Sigmoid colon (tissue), 7 donors: ENCODE measurements around the gene SELENOS. TPM values are rescaled to one million over a fixed set of nuclear protein-coding genes. Genes with fewer than 3 reads are reported as not detected.

Source experiments
- DNase-seq: peaks from one replicate; pipeline ENCODE4 v3.0.0-alpha.2; 2019
- H3K27ac ChIP-seq, 4 donors: fragments of 200-600 bp; sonication (generic); one replicate each; pipeline ENCODE4 v1.5.1; 2016 to 2019; ENCODE audit warnings: mild to moderate bottlenecking in 1 of 4
- H3K27me3 ChIP-seq, 3 donors: fragments of 200-600 bp; sonication (generic); one replicate each; pipeline ENCODE4 v1.5.1; 2019; ENCODE audit warnings: mild to moderate bottlenecking in 1 of 3
- H3K36me3 ChIP-seq, 4 donors: fragments of 200-600 bp; sonication (generic); one replicate each; pipeline ENCODE4 v1.5.1; 2016 to 2019
- H3K4me1 ChIP-seq, 4 donors: fragments of 200-600 bp; sonication (generic); one replicate each; pipeline ENCODE4 v1.5.1; 2017 to 2019
- H3K4me3 ChIP-seq, 4 donors: fragments of 200-600 bp; sonication (generic); one replicate each; pipeline ENCODE4 v1.5.1; 2017 to 2019; ENCODE audit warnings: mild to moderate bottlenecking in 2 of 4, moderate library complexity in 1 of 4
- H3K9me3 ChIP-seq, 4 donors: fragments of 200-600 bp in 3 of 4; sonication (generic) in 3 of 4; one replicate each; pipeline versions ENCODE4 v1.5.1 to v1.6.1; 2013 to 2019
- CTCF ChIP-seq, 4 experiments: fragments of 450-650 bp in 3 of 4; fragments of 200-600 bp in 1 of 4; IDR thresholded peaks; one replicate each; pipeline ENCODE4 v1.5.1; 2016 to 2019; ENCODE audit warnings: antibody characterized with exemption in 4 of 4, mild to moderate bottlenecking in 3 of 4, moderate library complexity in 2 of 4
- EP300 ChIP-seq, 4 donors: sonication (generic); formaldehyde crosslinking; IDR thresholded peaks; one replicate each; pipeline ENCODE4 v1.6.1; 2017; ENCODE audit warnings: antibody characterized with exemption in 4 of 4
- POLR2A ChIP-seq, 2 donors: fragments of 450-650 bp; IDR thresholded peaks; one replicate each; pipeline ENCODE4 v1.6.1; 2016; ENCODE audit warnings: antibody characterized with exemption in 2 of 2, mild to moderate bottlenecking in 2 of 2, moderate library complexity in 2 of 2
- POLR2AphosphoS5 ChIP-seq, 4 donors: sonication (generic); formaldehyde crosslinking; IDR thresholded peaks; one replicate each; pipeline ENCODE4 v1.6.1; 2017; ENCODE audit warnings: antibody characterized with exemption in 4 of 4
- WGBS, 2 donors: extraction: QIAGEN DNeasy Blood & Tissue Kit; methylation state at CpG; one replicate each; pipeline ENCODE4 v1.1.7; 2013; 5-methylcytosine and 5-hydroxymethylcytosine counted together
- intact Hi-C: fragments of 100-400 bp; cut with DNase I; formaldehyde crosslinking; loops from one replicate; pipeline ENCODE4 v1.15.1; 2023
- polyA plus RNA-seq, 3 donors: library from polyadenylated mRNA; stranded (reverse); fragments of 200-250 nt; gene quantifications; one replicate each; pipeline ENCODE4 v1.2.3, GENCODE V29; 2013
- total RNA-seq, 4 donors: library from RNA; depleted of rRNA; stranded (reverse); fragments of >200 nt; gene quantifications; one replicate each; pipeline ENCODE4 v1.1.0, GENCODE V29; 2016
- donor health status: healthy with polysubstance abuse.
- donor health status: Bipolar disorder and iron deficiency.
- donor health status: healthy.

SELENOS gene
- total and polyA plus RNA-seq, 7 donors, result 39.3 to 127 (median 55.9) TPM

GRCh38 chr15:101324524-101325177, 47.4 kb upstream of the SELENOS start:
- no peak for DNase-seq
- H3K27ac ChIP-seq, result no peak overlapping the region
- WGBS, 2 donors, result 66 to 83% methylated on average over 13 of the region's 13 CpGs
- intact Hi-C loops, result no loop called here
- H3K36me3 ChIP-seq, result no peaks in the 10 kb centered on the region
- no peak for TF ChIP-seq EP300 (IDR thresholded peaks at IDR 0.05)
- TF ChIP-seq POLR2AphosphoS5 (IDR thresholded peaks at IDR 0.05), result no peak
- no peak for TF ChIP-seq CTCF (IDR thresholded peaks at IDR 0.05)
- TF ChIP-seq POLR2A (IDR thresholded peaks at IDR 0.05), result no peak
- H3K27me3 ChIP-seq, result peaks cover 0 to 20% (median 11%) of the 10 kb centered on the region in 3 donors
- H3K4me3 ChIP-seq, result no peak overlapping the region
- H3K4me1 ChIP-seq, result no peaks in the 10 kb centered on the region
- no peaks in the 10 kb centered on the region for H3K9me3 ChIP-seq

GRCh38 chr15:101323793-101324523, 46.7 kb upstream of the SELENOS start:
- intact Hi-C loops, result no loop called here
- TF ChIP-seq POLR2A (IDR thresholded peaks at IDR 0.05) (no peak), EP300 (IDR thresholded peaks at IDR 0.05) (no peak), POLR2AphosphoS5 (IDR thresholded peaks at IDR 0.05) (no peak), CTCF (IDR thresholded peaks at IDR 0.05) (no peak)
- Histone ChIP-seq H3K4me3 (no peak overlapping the region), H3K4me1 (no peaks in the 10 kb centered on the region), H3K36me3 (no peaks in the 10 kb centered on the region), H3K9me3 (no peaks in the 10 kb centered on the region), H3K27ac (no peak overlapping the region), H3K27me3 (peaks cover 0 to 24% (median 11%) of the 10 kb centered on the region in 3 donors)
- 67 to 82% methylated on average over 21 of the region's 21 CpGs for WGBS, 2 donors
- no peak for DNase-seq

GRCh38 chr15:101322854-101323477, 45.7 kb upstream of the SELENOS start:
- intact Hi-C loops, result no loop called here
- Histone ChIP-seq H3K4me3 (no peak overlapping the region), H3K27ac (no peak overlapping the region), H3K36me3 (no peaks in the 10 kb centered on the region), H3K27me3 (peaks cover 0 to 27% (median 11%) of the 10 kb centered on the region in 3 donors), H3K9me3 (no peaks in the 10 kb centered on the region), H3K4me1 (no peaks in the 10 kb centered on the region)
- DNase-seq, result no peak
- 88 to 90% methylated on average over 17 of the region's 17 CpGs for WGBS, 2 donors
- TF ChIP-seq EP300 (IDR thresholded peaks at IDR 0.05), result no peak
- TF ChIP-seq POLR2AphosphoS5 (IDR thresholded peaks at IDR 0.05), result no peak
- no peak for TF ChIP-seq POLR2A (IDR thresholded peaks at IDR 0.05)
- TF ChIP-seq CTCF (IDR thresholded peaks at IDR 0.05), result no peak

- TF ChIP-seq CTCF (IDR thresholded peaks at IDR 0.05), result no peak
- TF ChIP-seq POLR2A (IDR thresholded peaks at IDR 0.05), result no peak
- TF ChIP-seq EP300 (IDR thresholded peaks at IDR 0.05), result no peak
- TF ChIP-seq POLR2AphosphoS5 (IDR thresholded peaks at IDR 0.05), result no peak
- Histone ChIP-seq H3K36me3 (no peaks in the 10 kb centered on the region), H3K9me3 (no peaks in the 10 kb centered on the region), H3K4me3 (no peak overlapping the region), H3K4me1 (no peaks in the 10 kb centered on the region), H3K27me3 (peaks cover 0 to 27% (median 11%) of the 10 kb centered on the region in 3 donors), H3K27ac (no peak overlapping the region)
- WGBS, 2 donors, result 91 to 94% methylated on average over 21 of the region's 21 CpGs
- intact Hi-C loops, result no loop called here
- DNase-seq, result no peak
These were observed 44.9 kb upstream of the SELENOS start for GRCh38 chr15:101322016-101322695.
